Omental fat pad (tissue), 4 donors: ENCODE data around the gene RICTOR. TPM values are rescaled to one million over a fixed set of nuclear protein-coding genes. Genes with fewer than 3 reads are reported as not detected.
"Not testable (repeated sequence)": the region's sequence is repeated elsewhere in the genome, so short reads cannot be mapped to it uniquely, and the experiment has no call there.

Experiments used
- ATAC-seq: fragments of 150-250 bp; one replicate; pipeline ENCODE4 v1.9.1; 2016; ENCODE audit warnings: mild to moderate bottlenecking, moderate library complexity; ENCODE audit not compliant: low FRiP score
- DNase-seq: peaks from one replicate; pipeline ENCODE4 v3.0.0-alpha.2; 2019; ENCODE audit warnings: low spot score
- CTCF ChIP-seq, 3 donors: fragments of 450-650 bp; IDR thresholded peaks; one replicate each; pipeline ENCODE4 v1.5.1; 2016 to 2017; ENCODE audit warnings: antibody characterized with exemption in 3 of 3, mild to moderate bottlenecking in 3 of 3, moderate library complexity in 2 of 3
- total RNA-seq, 4 donors: library from RNA; depleted of rRNA; stranded (reverse); fragments of >200 nt; gene quantifications; one replicate each; pipeline ENCODE4 v1.1.0, GENCODE V29; 2016

Gene RICTOR
- total RNA-seq, 4 donors from 2014 or later: 20.4 to 47.1 (median 32.2) TPM

- ATAC-seq (no peak), DNase-seq (no peak)
- TF ChIP-seq CTCF (IDR thresholded peaks at IDR 0.05): no peak
Observed at GRCh38 chr5:38999037-38999436, 75.2 kb downstream of the RICTOR start.

- TF ChIP-seq CTCF (IDR thresholded peaks at IDR 0.05): no peak
- DNase-seq (no peak), ATAC-seq (no peak)
Observed at GRCh38 chr5:38997591-38997990, 76.6 kb downstream of the RICTOR start.

GRCh38 chr5:38996123-38996522, 78.1 kb downstream of the RICTOR start:
- ATAC-seq (no peak), DNase-seq (no peak)
- TF ChIP-seq CTCF (IDR thresholded peaks at IDR 0.05): no peak

GRCh38 chr5:38994324-38994927, 79.8 kb downstream of the RICTOR start:
- TF ChIP-seq CTCF (IDR thresholded peaks at IDR 0.05): no peak
- DNase-seq: no peak
- no peak for ATAC-seq

- ATAC-seq, DNase-seq: not testable (repeated sequence)
Observed at GRCh38 chr5:38989974-38990719, 84.1 kb downstream of the RICTOR start.

- ATAC-seq (no peak), DNase-seq (no peak)
- no peak for TF ChIP-seq CTCF (IDR thresholded peaks at IDR 0.05)
Observed at GRCh38 chr5:38985909-38986452, 88.2 kb downstream of the RICTOR start.

GRCh38 chr5:38979535-38979934, 94.7 kb downstream of the RICTOR start:
- ATAC-seq (no peak), DNase-seq (no peak)
- TF ChIP-seq CTCF (IDR thresholded peaks at IDR 0.05): no peak
